ES-I3 (cell line): Measurements from ENCODE around the gene PKN1.

Source experiments
- H3K36me3 ChIP-seq: 2 replicates; pipeline ENCODE4 v1.6.1; 2013; ENCODE audit warnings: mild to moderate bottlenecking, low read length, control low read depth, moderate library complexity; ENCODE audit not compliant: insufficient read depth
- H3K4me1 ChIP-seq: 2 replicates; pipeline ENCODE4 v1.6.1; 2013; ENCODE audit warnings: mild to moderate bottlenecking, control low read depth, low read length; ENCODE audit not compliant: insufficient read depth
- H3K9ac ChIP-seq: 2 replicates; pipeline ENCODE4 v1.6.1; 2013; ENCODE audit warnings: low read depth, mild to moderate bottlenecking, low read length, moderate library complexity
- H3K9me3 ChIP-seq: 2 replicates; pipeline ENCODE4 v1.6.1; 2013; ENCODE audit warnings: mild to moderate bottlenecking, low read length, moderate library complexity; ENCODE audit not compliant: control insufficient read depth, insufficient read depth

PKN1 gene

DNA sequence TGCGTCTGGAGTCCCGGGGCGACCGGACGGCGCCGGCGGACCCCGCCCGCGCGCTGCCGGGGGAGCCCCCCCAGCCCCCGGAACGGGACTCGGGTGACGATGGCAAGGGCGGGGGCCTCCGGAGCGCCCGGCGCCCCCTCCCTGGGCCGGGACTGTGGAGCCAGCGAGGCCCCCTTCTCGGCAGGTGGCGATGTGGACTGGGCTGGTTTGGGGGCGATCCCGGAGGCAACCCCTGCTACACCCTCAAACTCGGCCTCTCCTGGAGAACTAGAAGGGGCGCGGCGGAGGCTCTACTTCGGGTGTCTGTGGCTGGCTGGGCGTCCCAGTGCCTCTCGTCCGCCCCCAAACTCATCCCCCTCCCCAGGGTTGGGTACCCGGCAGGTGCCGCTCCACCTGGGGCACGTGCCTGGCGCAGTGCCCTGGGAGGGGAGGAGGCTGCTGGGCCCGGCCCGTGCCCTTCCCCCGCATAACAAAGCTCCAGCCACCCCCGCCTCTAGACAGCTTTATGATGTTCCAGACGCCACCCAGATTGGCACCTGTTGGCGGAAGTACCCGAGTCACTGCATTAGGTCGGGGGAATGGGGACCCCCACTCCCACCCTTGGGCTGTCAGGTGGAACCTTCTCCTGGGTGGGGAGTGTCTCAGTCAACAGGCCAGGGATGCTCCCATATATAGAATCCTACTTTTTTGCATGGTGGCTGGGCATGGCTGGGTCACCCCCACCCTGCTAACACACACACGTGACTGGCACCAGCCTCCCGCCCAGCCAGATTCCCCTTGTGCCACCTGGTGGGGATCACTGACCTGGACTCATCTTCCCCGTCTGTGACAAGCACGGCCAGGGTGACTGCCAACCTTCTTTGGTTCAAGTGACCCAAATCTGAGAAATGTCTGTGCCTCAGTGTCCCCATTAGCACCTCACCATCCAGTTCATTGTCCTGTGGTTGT lies 722 bp downstream of the PKN1 start:
- Histone ChIP-seq H3K9me3 (no peaks in the 10 kb centered on the region), H3K9ac (peak overlapping the region; percentile 80), H3K36me3 (no peaks in the 10 kb centered on the region), H3K4me1 (no peaks in the 10 kb centered on the region)

DNA sequence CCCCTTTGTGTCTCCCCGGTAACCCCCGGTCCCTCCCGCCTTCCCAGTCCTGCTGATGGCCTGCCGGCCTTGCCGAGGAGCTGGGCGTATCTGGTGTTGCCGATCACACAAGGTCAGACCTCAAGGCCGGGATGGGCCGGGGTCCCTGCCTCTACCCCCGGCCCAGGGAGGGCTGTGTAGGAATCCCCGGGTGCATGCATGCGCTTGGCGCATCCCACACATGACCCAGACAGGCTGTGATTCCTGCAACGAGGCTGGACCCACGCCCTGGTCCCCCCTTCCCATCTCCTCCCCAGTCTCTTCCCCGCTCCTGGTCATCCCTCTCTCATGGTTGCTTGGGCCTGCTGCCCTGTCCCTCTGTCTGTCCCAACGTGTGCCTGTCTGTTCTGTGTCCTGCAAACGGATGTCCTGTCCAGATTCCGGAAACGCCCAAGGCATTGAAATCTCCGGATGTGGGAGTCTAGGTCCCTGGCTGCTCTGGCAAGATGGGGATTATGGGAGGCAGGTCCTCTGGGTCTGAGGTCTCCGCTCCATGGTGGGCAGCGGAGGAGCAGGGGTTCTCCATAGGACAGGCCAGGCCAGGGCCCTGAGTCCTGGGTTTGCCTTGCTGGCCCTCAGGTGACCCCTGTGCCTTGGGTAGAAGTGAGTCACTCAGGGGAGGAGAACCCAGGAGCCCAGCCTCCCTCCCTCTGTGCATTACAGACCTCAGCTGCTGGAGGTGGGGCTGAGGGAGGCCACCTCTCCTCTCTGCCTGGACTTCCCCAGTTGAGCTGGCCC lies 1.6 kb downstream of the PKN1 start:
- Histone ChIP-seq H3K4me1 (no peaks in the 10 kb centered on the region; the same call in 1 of the 2 replicates), H3K9ac (peak overlapping the region; percentile 22; the same call in 1 of the 2 replicates), H3K36me3 (no peaks in the 10 kb centered on the region), H3K9me3 (no peaks in the 10 kb centered on the region)

DNA sequence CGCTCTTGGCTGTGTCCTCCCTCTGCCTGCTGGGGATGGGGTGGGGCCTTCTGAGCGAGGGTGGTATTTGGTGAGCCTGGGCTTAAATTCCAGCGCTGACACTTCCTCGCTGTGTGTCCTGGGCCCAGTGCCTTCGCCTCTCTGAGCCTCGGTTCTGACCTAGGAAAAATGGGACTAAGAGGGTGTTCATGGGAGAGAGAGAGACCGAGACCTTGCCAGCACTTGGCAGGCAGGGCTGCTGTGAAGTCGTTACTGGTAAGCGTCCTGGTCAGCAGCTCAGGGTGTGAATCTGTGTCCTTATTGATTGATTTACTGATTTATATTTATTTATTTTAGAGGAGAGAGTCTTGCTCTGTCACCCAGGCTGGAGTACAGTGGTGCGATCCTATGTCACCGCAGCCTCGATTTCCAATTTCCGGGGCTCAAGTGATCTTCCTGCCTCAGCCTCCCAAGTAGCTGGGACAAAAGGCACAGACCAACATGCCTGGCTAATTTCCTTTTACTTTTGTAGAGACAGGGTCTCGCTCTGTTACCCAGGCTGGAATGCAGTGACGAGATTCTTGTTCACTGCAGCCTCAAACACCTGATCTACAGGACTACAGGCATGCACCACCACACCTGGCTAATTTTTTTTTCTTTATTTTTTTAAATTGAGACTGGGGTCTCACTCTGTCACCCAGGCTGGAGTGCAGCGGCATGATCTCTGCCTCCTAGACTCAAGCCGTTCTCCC lies 2.4 kb downstream of the PKN1 start:
- Histone ChIP-seq H3K9me3 (no peaks in the 10 kb centered on the region), H3K9ac (no peak overlapping the region; the same call in 1 of the 2 replicates), H3K36me3 (no peaks in the 10 kb centered on the region), H3K4me1 (peaks cover 3% of the 10 kb centered on the region; the same call in 1 of the 2 replicates)

DNA sequence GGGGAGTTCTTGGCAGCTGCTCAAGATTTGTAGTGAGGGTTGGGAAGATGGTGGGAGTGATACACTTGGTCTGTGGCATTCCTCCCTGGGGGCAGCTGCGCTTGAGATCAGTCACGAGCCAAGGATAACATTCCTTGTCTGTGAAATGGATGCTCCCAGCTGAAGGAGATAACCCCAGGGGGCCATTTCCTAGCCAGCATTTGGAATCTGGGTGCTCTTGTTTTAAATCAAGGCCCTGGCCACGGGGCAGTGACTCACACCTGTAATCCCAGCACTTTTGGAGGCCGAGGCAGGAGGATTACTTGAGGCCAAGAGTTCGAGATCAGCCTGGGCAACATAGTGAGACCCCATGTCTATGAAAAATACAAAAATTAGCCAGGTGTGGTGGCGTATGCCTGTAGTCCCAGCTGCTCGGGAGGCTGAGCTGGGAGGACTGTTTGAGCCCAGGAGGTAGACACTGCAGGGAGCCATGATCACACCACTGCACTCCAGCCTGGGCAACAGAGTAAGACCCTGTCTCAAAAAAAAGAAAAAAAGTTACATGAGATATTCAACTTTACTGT lies 4.6 kb downstream of the PKN1 start:
- Histone ChIP-seq H3K9me3 (no peaks in the 10 kb centered on the region), H3K9ac (no peak overlapping the region), H3K4me1 (peaks cover 3% of the 10 kb centered on the region; the same call in 1 of the 2 replicates), H3K36me3 (0 out of 2 replicates have a peak, but pooled peaks cover under 1% of the 10 kb centered on the region)

DNA sequence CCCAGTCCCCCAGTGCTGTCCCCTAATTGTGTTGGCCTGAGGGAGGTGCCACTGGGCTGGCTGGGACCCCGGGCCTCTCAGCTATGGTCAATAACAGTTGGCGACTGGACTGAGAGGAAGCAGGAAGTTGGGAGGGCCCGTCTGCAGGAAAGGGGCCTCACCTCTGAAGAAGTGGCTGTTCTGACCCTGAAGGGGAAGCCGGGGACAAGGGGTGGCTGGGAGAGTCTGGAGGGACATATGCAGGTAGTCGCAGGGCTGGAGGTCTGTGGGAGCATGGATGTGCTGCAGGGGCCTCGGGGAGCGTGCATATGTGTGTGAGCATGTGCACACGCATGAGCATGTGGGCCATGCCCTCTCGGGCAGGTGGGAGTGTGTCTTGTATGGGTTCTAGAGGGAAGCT lies 5.9 kb downstream of the PKN1 start:
- peaks cover 3% of the 10 kb centered on the region; the same call in 1 of the 2 replicates for H3K4me1 ChIP-seq
- no peaks in the 10 kb centered on the region for H3K9me3 ChIP-seq
- no peak overlapping the region for H3K9ac ChIP-seq
- H3K36me3 ChIP-seq: peaks cover 10% of the 10 kb centered on the region; the same call in 1 of the 2 replicates

DNA sequence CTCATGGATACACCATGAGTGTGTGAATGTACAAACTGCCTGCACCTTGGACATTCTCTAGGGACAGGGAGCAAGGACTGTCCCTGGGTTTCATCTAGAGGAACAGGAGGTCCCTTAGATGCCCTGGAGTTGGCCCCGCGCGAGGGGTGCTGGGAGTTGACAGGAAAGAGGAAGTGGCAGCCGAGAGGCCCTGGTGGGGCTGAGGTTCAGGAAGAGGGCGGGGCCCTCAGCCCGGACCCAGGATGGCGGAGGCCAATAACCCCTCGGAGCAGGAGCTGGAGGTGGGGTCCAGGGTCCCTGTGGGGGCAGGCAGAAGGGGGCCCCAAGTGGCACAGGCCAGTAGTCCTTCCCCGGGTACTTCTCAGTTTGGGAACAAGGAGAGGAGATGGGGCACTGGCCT lies 6.9 kb downstream of the PKN1 start:
- Histone ChIP-seq H3K36me3 (peaks cover 13% of the 10 kb centered on the region; the same call in 1 of the 2 replicates), H3K4me1 (peaks cover 3% of the 10 kb centered on the region; the same call in 1 of the 2 replicates), H3K9me3 (no peaks in the 10 kb centered on the region), H3K9ac (no peak overlapping the region)

DNA sequence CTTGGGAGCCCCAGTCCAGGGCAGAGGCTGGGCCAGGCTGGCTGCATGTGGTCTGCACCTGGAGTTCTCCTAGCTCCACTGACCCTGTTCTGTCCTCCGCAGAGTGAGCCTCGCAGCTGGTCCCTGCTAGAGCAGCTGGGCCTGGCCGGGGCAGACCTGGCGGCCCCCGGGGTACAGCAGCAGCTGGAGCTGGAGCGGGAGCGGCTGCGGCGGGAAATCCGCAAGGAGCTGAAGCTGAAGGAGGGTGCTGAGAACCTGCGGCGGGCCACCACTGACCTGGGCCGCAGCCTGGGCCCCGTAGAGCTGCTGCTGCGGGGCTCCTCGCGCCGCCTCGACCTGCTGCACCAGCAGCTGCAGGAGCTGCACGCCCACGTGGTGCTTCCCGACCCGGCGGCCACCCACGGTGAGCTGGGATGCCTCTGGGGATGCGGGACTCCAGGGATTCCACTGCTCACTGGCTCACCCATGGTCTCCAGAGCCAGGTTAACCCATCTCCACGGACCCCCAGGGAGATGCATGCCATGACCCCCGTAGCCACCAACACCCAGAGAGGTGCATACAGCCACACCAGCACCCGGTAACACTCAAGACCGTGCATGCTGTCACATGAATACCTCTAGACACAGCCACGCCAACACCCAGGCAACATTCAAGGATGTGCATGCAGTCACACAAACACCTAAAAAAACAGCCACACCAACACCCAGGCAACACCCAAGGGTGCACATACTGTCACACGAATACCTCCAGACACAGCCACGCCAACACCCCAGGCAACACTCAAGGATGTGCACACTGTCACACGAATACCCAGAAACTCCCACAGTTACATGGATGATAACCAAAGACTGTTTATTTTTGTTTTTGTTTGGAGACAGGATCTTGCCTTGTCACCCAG lies 8.2 kb downstream of the PKN1 start:
- no peak overlapping the region for H3K9ac ChIP-seq
- H3K4me1 ChIP-seq: peaks cover 3% of the 10 kb centered on the region; the same call in 1 of the 2 replicates
- peaks cover 13% of the 10 kb centered on the region; the same call in 1 of the 2 replicates for H3K36me3 ChIP-seq
- H3K9me3 ChIP-seq: no peaks in the 10 kb centered on the region

DNA sequence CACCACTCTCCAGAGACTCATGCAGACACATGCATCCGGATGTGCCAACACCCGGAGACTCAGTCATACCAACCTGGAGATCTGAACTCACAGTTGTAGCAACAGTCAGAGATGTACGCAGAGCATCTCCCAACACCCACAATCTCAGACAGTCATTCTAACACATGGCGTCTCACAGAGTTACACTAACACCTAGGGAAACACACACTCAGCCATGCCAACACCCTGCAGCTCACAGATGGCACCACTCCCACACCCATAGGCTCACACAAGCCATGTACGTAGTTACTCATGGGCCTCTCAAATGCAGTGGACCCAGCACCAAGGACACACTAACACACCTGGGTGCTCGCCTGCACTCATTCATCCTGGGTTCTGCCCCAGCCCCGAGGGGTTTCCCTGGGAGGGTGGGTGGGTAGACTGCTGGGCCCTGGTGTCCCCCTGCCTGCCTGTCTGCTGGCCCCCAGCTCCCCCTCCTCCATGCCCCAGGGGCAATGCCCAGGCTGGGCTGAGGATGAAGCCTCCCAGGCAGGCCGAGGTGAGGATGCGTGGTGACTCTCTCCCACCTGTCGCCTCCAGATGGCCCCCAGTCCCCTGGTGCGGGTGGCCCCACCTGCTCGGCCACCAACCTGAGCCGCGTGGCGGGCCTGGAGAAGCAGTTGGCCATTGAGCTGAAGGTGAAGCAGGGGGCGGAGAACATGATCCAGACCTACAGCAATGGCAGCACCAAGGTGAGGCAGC lies 10.0 kb downstream of the PKN1 start:
- Histone ChIP-seq H3K9ac (no peak overlapping the region), H3K36me3 (peaks cover 18% of the 10 kb centered on the region; the same call in 1 of the 2 replicates), H3K4me1 (peaks cover 3% of the 10 kb centered on the region; the same call in 1 of the 2 replicates)

DNA sequence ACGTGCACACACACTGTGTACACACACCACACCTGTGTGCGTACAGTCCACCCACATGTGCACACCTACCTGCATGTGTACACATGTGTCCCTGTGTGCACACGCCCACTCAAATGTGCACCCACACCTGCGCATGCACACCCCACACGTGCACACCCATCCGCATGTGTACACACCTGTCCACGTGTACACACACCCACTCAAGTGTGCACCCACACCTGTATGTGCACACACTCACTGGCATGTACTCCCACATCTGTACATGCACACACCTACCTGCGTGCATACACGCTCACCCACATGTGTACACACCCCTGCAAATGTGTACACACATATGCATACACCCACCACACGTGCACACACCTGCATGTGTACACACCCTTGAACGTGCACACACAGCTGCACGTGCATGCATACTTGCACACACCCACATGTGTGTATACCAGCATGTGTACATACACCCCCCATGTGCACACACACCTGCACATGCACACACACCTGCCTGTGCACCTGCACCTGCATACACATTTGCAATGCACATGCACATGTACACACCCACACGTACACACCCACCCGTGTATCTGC lies 10.6 kb downstream of the PKN1 start:
- Histone ChIP-seq H3K36me3 (peaks cover 18% of the 10 kb centered on the region; the same call in 1 of the 2 replicates), H3K4me1 (peaks cover 3% of the 10 kb centered on the region; the same call in 1 of the 2 replicates), H3K9ac (no peak overlapping the region), H3K9me3 (no peaks in the 10 kb centered on the region)

More for the DNA sequence above, 10.0 kb downstream of the PKN1 start:
- no peaks in the 10 kb centered on the region for H3K9me3 ChIP-seq

DNA sequence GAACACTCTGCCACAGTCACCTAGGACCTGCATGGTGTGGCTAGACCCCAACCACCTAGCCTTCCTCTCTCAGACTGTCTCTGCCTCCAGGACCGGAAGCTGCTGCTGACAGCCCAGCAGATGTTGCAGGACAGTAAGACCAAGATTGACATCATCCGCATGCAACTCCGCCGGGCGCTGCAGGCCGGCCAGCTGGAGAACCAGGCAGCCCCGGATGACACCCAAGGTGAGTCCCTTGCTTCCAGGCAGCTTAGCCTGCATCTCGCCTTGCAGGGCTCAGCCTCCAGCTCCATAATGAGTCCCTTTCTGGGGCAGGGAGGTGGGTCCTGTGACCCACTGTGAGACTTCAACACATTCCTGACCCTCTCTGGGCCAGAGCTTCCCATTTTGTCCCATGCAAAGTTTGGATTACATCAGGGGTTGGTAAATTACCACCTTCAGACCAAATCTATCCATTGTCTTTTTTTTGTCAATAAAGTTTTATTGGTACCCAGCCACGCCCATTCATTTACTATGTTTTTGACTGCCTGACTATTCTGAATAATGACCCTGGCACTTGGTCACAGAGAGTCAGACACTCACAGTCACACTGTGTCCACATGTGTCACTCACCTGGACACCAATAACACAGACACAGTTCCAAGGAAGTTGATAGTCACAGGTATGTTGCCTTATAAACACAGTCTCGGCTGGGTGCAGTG lies 13.4 kb downstream of the PKN1 start:
- Histone ChIP-seq H3K9ac (no peak overlapping the region), H3K9me3 (no peaks in the 10 kb centered on the region), H3K36me3 (peaks cover 18% of the 10 kb centered on the region; the same call in 1 of the 2 replicates), H3K4me1 (no peaks in the 10 kb centered on the region; the same call in 1 of the 2 replicates)

DNA sequence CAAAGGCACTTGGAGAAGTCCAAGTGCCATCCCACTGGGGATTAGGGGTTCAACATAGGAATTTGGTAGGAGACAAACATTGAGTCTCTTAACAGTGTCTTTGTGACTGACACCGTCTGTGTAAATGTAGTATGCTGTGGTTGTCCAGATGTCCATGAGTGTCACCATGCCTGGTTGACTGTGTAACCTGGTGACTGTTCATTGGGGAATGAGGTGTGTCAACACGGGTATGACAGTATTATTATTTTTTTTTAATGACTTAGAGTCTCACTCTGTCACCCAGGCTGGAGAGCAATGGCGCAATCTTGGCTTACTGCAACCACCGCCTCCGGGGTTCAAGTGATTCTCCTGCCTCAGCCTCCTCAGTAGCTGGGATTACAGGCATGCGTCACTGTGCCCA lies 16.2 kb downstream of the PKN1 start:
- H3K9ac ChIP-seq: no peak overlapping the region
- peaks cover 10% of the 10 kb centered on the region; the same call in 1 of the 2 replicates for H3K36me3 ChIP-seq
- no peaks in the 10 kb centered on the region for H3K9me3 ChIP-seq
- H3K4me1 ChIP-seq: no peaks in the 10 kb centered on the region; the same call in 1 of the 2 replicates
